ENCODE measurements around the gene ATP2A2. TPM values are rescaled to one million over a fixed set of nuclear protein-coding genes. Genes with fewer than 3 reads are reported as not detected.

ATP2A2 gene
- total RNA-seq (119 TPM), polyA plus RNA-seq (1 to 10 TPM; 3.3 to 5.4 (median 4.2) TPM)

DNA sequence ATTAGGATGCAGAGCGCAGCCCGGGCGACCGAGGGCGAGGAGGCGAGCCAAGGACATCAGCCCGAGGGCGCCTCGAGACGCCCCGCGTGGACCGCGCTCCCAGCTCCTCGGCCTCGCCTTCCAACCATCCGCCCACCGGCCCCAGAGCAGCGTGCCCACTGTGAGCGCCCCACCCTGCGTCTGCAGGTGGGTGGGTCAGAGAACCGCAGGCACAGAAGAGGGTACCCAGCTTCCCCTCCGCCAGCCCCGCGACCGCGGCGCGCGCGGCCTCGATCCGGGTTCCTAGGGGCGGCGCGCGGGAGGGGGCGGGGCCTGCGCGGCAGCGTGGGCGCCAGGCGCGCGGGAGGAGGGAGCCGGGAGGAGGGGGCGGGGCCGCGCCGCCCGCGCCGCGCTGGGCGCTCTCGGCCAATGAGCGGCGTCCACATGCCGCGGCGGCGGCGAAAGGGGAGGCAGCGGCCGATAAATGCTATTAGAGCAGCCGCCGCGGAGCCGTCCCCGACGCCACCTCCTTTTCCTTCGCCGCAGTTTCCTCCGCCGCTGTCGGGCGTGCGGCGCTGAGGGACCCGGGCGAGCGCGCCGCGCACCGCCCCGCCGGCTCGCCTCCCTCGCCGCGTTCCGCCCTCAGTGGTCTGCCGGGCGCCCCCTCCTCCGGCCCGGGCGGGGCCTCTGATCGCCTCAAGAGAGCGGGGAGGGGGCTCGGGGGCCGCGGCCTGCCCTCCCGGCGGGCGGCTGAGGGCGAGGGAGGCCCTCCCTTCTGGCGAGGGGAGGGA, at the start of gene ATP2A2:
TSS of gene ATP2A2 (plus strand) at position 469 of the 770 bp plus-strand sequence. CDS start 543 bp downstream, outside the sequence.
- Mint-ChIP-seq H3K9me3 (peaks cover 0 to 2% (median 0%) of the 10 kb centered on the region in 7 donors), H3K27ac (peak within 1 kb of the TSS; percentile 93 to 96 (median 94)), H3K4me3 (peak within 1 kb of the TSS; percentile 93 to 98 (median 96)), H3K36me3 (peaks cover 6% of the 10 kb centered on the region), H3K4me1 (peaks cover 33 to 52% (median 49%) of the 10 kb centered on the region in 4 donors), H3K27me3 (peaks cover 5% of the 10 kb centered on the region)
- peaks cover 8% of the 10 kb centered on the region for H3K36me3 ChIP-seq (ENCODE audit: control insufficient read depth, insufficient read depth, low read length)
- peak; percentile 87 to 90 for ATAC-seq (ENCODE audit: low read depth in 2 of 2)
- peak within 1 kb of the TSS; percentile 98 for H3K4me3 ChIP-seq (ENCODE audit: low read depth, low read length)
- peaks cover 45% of the 10 kb centered on the region for H3K4me1 ChIP-seq (ENCODE audit: control insufficient read depth, insufficient read depth, low read length, poor library complexity, severe bottlenecking)
- H3K27me3 ChIP-seq (ENCODE audit: control insufficient read depth, insufficient read depth, low read length): no peaks in the 10 kb centered on the region
- peak; percentile 85 to 93 (median 92) for DNase-seq
- peak within 1 kb of the TSS; percentile 83 for H3K27ac ChIP-seq (ENCODE audit: insufficient read depth, low read length, poor library complexity, severe bottlenecking)
- no peaks in the 10 kb centered on the region for H3K9me3 ChIP-seq (ENCODE audit: control insufficient read depth in 2 of 2, low read length in 2 of 2)

DNA sequence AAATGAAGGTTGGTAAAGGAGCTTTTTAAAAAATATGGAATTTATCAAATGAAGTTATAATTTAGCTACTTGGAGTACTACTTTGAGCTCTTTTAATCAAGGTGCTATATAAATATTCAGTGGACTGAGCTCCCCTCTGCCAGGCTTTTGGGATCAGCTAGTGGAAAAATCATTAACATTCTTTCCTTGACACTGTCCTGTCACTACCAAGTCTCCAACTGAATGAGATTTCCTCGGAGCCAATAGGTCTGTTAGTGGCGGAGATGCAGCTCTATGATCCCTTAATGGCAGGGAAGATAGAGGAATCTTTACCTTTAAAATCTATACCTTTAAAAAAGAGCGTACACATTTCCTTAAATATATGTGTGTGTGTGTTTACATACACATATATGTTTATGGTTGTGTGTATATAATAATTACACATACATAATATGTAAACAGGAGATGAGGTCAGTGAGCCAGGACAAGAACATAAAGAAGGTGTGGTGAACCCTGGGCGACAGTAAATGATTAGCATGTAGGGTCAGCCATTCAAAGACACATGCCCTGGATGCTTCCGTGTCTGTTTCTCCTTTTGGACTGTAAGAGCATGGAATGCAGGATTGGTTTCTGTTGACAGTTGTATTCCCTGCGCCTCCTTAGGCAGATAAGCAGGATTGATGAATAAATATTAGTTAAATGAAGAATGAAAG, 47.7 kb upstream of the ATP2A2 start:
- Mint-ChIP-seq H3K4me1 (peaks cover 0 to 2% (median 0%) of the 10 kb centered on the region in 4 donors), H3K9me3 (peaks cover 0 to 2% (median 0%) of the 10 kb centered on the region in 7 donors), H3K36me3 (no peaks in the 10 kb centered on the region)

DNA sequence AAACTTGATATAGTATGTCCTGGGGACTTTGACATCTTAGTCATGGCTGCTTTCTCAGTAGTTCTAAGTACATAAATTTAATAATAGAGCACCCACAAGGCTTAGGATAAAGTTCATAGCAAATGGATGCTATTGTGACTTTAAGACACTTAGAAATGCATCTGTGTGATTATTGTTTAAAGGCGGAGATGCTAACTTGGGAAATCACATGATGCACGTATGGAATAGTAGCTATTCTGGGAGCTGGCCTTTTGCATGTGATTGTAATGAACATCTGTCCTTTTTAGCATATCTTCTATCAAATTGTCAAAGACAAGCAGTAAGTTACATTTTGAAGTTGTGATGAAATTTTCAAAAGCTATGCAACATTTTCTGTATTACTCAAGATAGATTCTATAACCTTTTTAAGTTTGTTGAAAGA, 46.7 kb upstream of the ATP2A2 start:
- no peaks in the 10 kb centered on the region for H3K9me3 ChIP-seq (ENCODE audit: control insufficient read depth in 2 of 2, low read length in 2 of 2)
- H3K36me3 ChIP-seq (ENCODE audit: control insufficient read depth, insufficient read depth, low read length): no peaks in the 10 kb centered on the region
- ATAC-seq (ENCODE audit: low read depth in 2 of 2) (no peak), DNase-seq (no peak)
- Mint-ChIP-seq H3K27me3 (peaks cover 28% of the 10 kb centered on the region), H3K36me3 (no peaks in the 10 kb centered on the region), H3K27ac (no peak overlapping the region), H3K4me1 (peaks cover 0 to 2% (median 0%) of the 10 kb centered on the region in 4 donors), H3K9me3 (peaks cover 0 to 2% (median 0%) of the 10 kb centered on the region in 7 donors), H3K4me3 (no peak overlapping the region)
- no peaks in the 10 kb centered on the region for H3K4me1 ChIP-seq (ENCODE audit: control insufficient read depth, insufficient read depth, low read length, poor library complexity, severe bottlenecking)
- no peak overlapping the region for H3K27ac ChIP-seq (ENCODE audit: insufficient read depth, low read length, poor library complexity, severe bottlenecking)
- no peak overlapping the region for H3K4me3 ChIP-seq (ENCODE audit: low read depth, low read length)
- H3K27me3 ChIP-seq (ENCODE audit: control insufficient read depth, insufficient read depth, low read length): peaks cover 15% of the 10 kb centered on the region

More for the DNA sequence above, 47.7 kb upstream of the ATP2A2 start:
- no peaks in the 10 kb centered on the region for H3K4me1 ChIP-seq (ENCODE audit: control insufficient read depth, insufficient read depth, low read length, poor library complexity, severe bottlenecking)
- DNase-seq (no peak), ATAC-seq (ENCODE audit: low read depth in 2 of 2) (no peak)
- no peaks in the 10 kb centered on the region for H3K36me3 ChIP-seq (ENCODE audit: control insufficient read depth, insufficient read depth, low read length)
- peaks cover 31% of the 10 kb centered on the region for H3K27me3 Mint-ChIP-seq
- no peak overlapping the region for H3K27ac ChIP-seq (ENCODE audit: insufficient read depth, low read length, poor library complexity, severe bottlenecking)
- no peak overlapping the region for H3K27ac Mint-ChIP-seq
- H3K9me3 ChIP-seq (ENCODE audit: control insufficient read depth in 2 of 2, low read length in 2 of 2): no peaks in the 10 kb centered on the region
- H3K4me3 Mint-ChIP-seq: no peak overlapping the region
- no peak overlapping the region for H3K4me3 ChIP-seq (ENCODE audit: low read depth, low read length)
- peaks cover 15% of the 10 kb centered on the region for H3K27me3 ChIP-seq (ENCODE audit: control insufficient read depth, insufficient read depth, low read length)

DNA sequence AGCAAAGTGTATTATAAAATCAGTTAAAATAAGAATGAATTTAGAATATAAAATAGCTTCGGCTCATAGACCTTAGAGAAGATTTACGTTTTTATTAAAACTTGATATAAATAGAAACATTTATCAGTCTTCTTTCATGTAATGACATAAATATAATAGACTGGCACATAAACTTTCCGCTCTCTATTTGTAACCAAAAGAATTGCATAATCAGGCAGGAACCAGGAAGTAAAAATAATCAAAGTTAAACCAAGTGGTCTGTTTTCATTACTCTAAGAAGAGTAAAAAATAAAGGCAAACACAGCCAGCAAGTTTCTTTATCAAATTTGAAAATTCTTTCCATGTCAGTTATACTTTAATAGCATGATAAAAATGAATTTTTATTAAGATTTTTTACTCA, 46.3 kb upstream of the ATP2A2 start:
- no peak for ATAC-seq (ENCODE audit: low read depth in 2 of 2)
- H3K4me1 Mint-ChIP-seq: peaks cover 0 to 2% (median 0%) of the 10 kb centered on the region in 4 donors
- H3K27ac Mint-ChIP-seq: no peak overlapping the region
- DNase-seq: no peak
- no peak overlapping the region for H3K4me3 Mint-ChIP-seq
- no peaks in the 10 kb centered on the region for H3K9me3 ChIP-seq (ENCODE audit: control insufficient read depth in 2 of 2, low read length in 2 of 2)
- H3K4me3 ChIP-seq (ENCODE audit: low read depth, low read length): no peak overlapping the region
- no peaks in the 10 kb centered on the region for H3K36me3 ChIP-seq (ENCODE audit: control insufficient read depth, insufficient read depth, low read length)
- H3K4me1 ChIP-seq (ENCODE audit: control insufficient read depth, insufficient read depth, low read length, poor library complexity, severe bottlenecking): no peaks in the 10 kb centered on the region
- peaks cover 26% of the 10 kb centered on the region for H3K27me3 Mint-ChIP-seq
- H3K36me3 Mint-ChIP-seq: no peaks in the 10 kb centered on the region
- H3K27ac ChIP-seq (ENCODE audit: insufficient read depth, low read length, poor library complexity, severe bottlenecking): no peak overlapping the region
- peaks cover 15% of the 10 kb centered on the region for H3K27me3 ChIP-seq (ENCODE audit: control insufficient read depth, insufficient read depth, low read length)
- peaks cover 0 to 2% (median 0%) of the 10 kb centered on the region in 7 donors for H3K9me3 Mint-ChIP-seq

DNA sequence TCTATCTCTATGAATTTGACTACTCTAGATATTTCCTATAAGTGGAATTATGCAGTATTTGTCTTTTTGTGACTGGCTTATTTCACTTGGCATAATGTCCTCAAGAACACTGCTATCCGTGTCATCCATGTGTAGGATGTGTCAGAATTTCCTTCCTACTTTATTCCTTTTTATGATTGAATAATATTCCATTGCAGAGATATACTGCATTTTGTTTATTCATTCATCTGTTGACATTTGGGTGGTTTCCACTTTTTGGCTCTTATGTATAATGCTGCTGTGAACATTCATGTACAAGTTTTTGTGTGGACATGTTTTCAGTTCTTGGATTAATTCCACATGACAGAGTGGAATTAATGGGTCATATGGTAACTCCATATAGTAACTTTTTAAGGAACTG, 45.7 kb upstream of the ATP2A2 start:
- Mint-ChIP-seq H3K27me3 (peaks cover 31% of the 10 kb centered on the region), H3K36me3 (peaks cover 3% of the 10 kb centered on the region), H3K4me3 (no peak overlapping the region), H3K9me3 (peaks cover 0 to 2% (median 0%) of the 10 kb centered on the region in 7 donors), H3K27ac (peak overlapping the region in 1 of 3 donors; percentile 18), H3K4me1 (peaks cover 0 to 2% (median 0%) of the 10 kb centered on the region in 4 donors)
- peaks cover 15% of the 10 kb centered on the region for H3K27me3 ChIP-seq (ENCODE audit: control insufficient read depth, insufficient read depth, low read length)
- ATAC-seq (ENCODE audit: low read depth in 2 of 2) (no peak), DNase-seq (no peak)
- H3K27ac ChIP-seq (ENCODE audit: insufficient read depth, low read length, poor library complexity, severe bottlenecking): no peak overlapping the region
- no peaks in the 10 kb centered on the region for H3K36me3 ChIP-seq (ENCODE audit: control insufficient read depth, insufficient read depth, low read length)
- H3K4me1 ChIP-seq (ENCODE audit: control insufficient read depth, insufficient read depth, low read length, poor library complexity, severe bottlenecking): no peaks in the 10 kb centered on the region
- H3K9me3 ChIP-seq (ENCODE audit: control insufficient read depth in 2 of 2, low read length in 2 of 2): no peaks in the 10 kb centered on the region
- no peak overlapping the region for H3K4me3 ChIP-seq (ENCODE audit: low read depth, low read length)

DNA sequence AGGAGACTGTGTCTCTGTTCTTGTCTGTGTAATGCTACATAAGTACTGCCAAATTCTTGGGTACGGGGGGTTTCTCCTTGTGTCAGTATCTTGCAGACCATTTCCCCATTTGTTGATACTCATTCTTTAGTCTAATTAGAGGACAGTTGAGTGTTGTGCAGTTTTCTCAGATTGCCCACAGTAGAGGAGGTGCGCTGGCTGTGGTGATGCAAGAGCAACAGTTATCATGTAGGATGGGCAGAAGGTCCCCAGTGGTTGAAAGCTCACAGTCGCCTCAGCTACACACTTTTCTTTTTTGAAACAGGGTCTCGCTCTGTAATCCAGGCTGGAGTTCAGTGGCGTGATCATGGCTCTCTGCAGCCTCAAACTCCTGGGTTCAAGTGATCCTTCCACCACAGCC, 37.8 kb upstream of the ATP2A2 start:
- H3K36me3 Mint-ChIP-seq: peaks cover 3% of the 10 kb centered on the region
- Histone ChIP-seq H3K27ac (ENCODE audit: insufficient read depth, low read length, poor library complexity, severe bottlenecking) (no peak overlapping the region), H3K4me3 (ENCODE audit: low read depth, low read length) (no peak overlapping the region), H3K27me3 (ENCODE audit: control insufficient read depth, insufficient read depth, low read length) (peaks cover 3% of the 10 kb centered on the region), H3K9me3 (ENCODE audit: control insufficient read depth in 2 of 2, low read length in 2 of 2) (no peaks in the 10 kb centered on the region), H3K4me1 (ENCODE audit: control insufficient read depth, insufficient read depth, low read length, poor library complexity, severe bottlenecking) (no peaks in the 10 kb centered on the region), H3K36me3 (ENCODE audit: control insufficient read depth, insufficient read depth, low read length) (no peaks in the 10 kb centered on the region)
- no peaks in the 10 kb centered on the region for H3K9me3 Mint-ChIP-seq
- H3K27me3 Mint-ChIP-seq: peaks cover 22% of the 10 kb centered on the region
- ATAC-seq (ENCODE audit: low read depth in 2 of 2) (no peak), DNase-seq (no peak)
- H3K4me1 Mint-ChIP-seq: no peaks in the 10 kb centered on the region
- H3K27ac Mint-ChIP-seq: no peak overlapping the region
- no peak overlapping the region for H3K4me3 Mint-ChIP-seq

DNA sequence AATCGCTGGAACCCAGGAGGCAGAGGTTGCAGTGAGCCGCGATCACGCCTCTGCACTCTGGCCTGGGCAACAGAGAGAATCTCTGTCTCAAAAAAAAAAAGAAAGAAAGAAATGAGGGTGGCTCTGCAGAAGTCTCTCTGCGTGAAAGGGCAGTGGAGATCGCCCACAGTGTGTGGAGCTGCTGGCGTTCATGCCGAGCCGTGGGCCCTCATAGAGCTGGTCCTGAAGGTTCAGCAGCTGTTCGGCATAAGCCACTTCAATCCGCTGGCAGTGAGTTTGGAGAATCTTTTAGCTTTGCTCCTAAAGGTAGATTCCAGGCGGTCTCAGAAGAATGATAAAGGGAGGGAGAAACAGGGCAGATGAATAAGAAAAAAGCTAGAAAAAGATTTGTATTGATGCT, 36.7 kb upstream of the ATP2A2 start:
- H3K4me1 ChIP-seq (ENCODE audit: control insufficient read depth, insufficient read depth, low read length, poor library complexity, severe bottlenecking): no peaks in the 10 kb centered on the region
- H3K9me3 Mint-ChIP-seq: no peaks in the 10 kb centered on the region

More for the DNA sequence above, 36.7 kb upstream of the ATP2A2 start:
- DNase-seq (no peak), ATAC-seq (ENCODE audit: low read depth in 2 of 2) (no peak)
- Histone ChIP-seq H3K9me3 (ENCODE audit: control insufficient read depth in 2 of 2, low read length in 2 of 2) (no peaks in the 10 kb centered on the region), H3K36me3 (ENCODE audit: control insufficient read depth, insufficient read depth, low read length) (no peaks in the 10 kb centered on the region), H3K4me3 (ENCODE audit: low read depth, low read length) (no peak overlapping the region), H3K27ac (ENCODE audit: insufficient read depth, low read length, poor library complexity, severe bottlenecking) (no peak overlapping the region), H3K27me3 (ENCODE audit: control insufficient read depth, insufficient read depth, low read length) (peaks cover 3% of the 10 kb centered on the region)
- Mint-ChIP-seq H3K4me1 (no peaks in the 10 kb centered on the region), H3K27ac (no peak overlapping the region), H3K27me3 (peaks cover 22% of the 10 kb centered on the region), H3K36me3 (peaks cover 3% of the 10 kb centered on the region), H3K4me3 (no peak overlapping the region)

Measured in CD4-positive, CD25-positive, alpha-beta regulatory T cell (primary cell).